ENCODE results near the gene TRIM42.

GRCh38 chr3:140748903-140749302 lies 71.0 kb downstream of the TRIM42 start:
- TF ChIP-seq CSDC2 (CRISPR knock-in tag; IDR thresholded peaks at IDR 0.05) (no peak), CREB5 (CRISPR knock-in tag; IDR thresholded peaks at IDR 0.05; ENCODE audit: low read depth) (no peak), ZNF8 (CRISPR knock-in tag; IDR thresholded peaks at IDR 0.05) (no peak), BACH2 (CRISPR knock-in tag; IDR thresholded peaks at IDR 0.05; ENCODE audit: borderline replicate concordance) (no peak), GLIS3 (CRISPR knock-in tag; IDR thresholded peaks at IDR 0.05) (no peak)

All from SK-N-SH treated with all-trans-retinoic acid at 6 μM for 48 hours (cell line).